Endothelial cell of umbilical vein (primary cell): ENCODE data around the gene CRB1. TPM values are rescaled to one million over a fixed set of nuclear protein-coding genes. Genes with fewer than 3 reads are reported as not detected.

Experiments
- BruUV-seq: library from RNA; stranded (reverse); fragments of 400-500 nt; replicated peaks from 2 replicates; lab custom pipeline; 2021; lab: Mats Ljungman, UMichigan
- CTCF ChIA-PET: fragments of 300-600, 350-600 bp; sonication (Branson Sonifier 250); formaldehyde crosslinking; loops from one replicate; lab custom pipeline; 2021; ENCODE audit warnings: antibody characterized with exemption, inconsistent platforms; lab: Charles Lee
- POLR2A ChIA-PET: fragments of 300-600, 350-600 bp; sonication (Branson Sonifier 250); formaldehyde crosslinking; loops from one replicate; lab custom pipeline; 2021; ENCODE audit warnings: antibody characterized with exemption, inconsistent platforms; lab: Charles Lee
- DNase-seq: peaks from one replicate; pipeline ENCODE4 v3.0.0-alpha.2; 2011; ENCODE audit warnings: low read depth, low spot score
- FAIRE-seq: peaks from 2 replicates; lab custom pipeline; 2011; peaks lifted over from hg19 to GRCh38; lab: Jason Lieb, UNC
- H2AFZ ChIP-seq: 2 replicates; pipeline ENCODE4 v1.6.0; 2012; ENCODE audit warnings: low read depth, low read length, control low read depth, inconsistent platforms
- H3K27ac ChIP-seq: 2 replicates; pipeline ENCODE4 v1.5.1; 2011; ENCODE audit warnings: low read depth, mild to moderate bottlenecking, control low read depth, low read length, moderate library complexity; ENCODE audit not compliant: insufficient read depth
- H3K27me3 ChIP-seq, 2 experiments: 2 replicates each; pipeline versions ENCODE4 v1.6.0 to v1.6.1; 2011; ENCODE audit warnings: low read length in 2 of 2, mixed read lengths in 1 of 2; ENCODE audit not compliant: control insufficient read depth in 2 of 2, insufficient read depth in 2 of 2
- H3K36me3 ChIP-seq, 2 experiments: 2 replicates in 1 of 2; 3 replicates in 1 of 2; pipeline ENCODE4 v1.5.1; 2011; ENCODE audit warnings: low read length in 2 of 2, mild to moderate bottlenecking in 1 of 2, moderate library complexity in 1 of 2; ENCODE audit not compliant: control insufficient read depth in 2 of 2, insufficient read depth in 2 of 2; ENCODE audit errors: extremely low read depth in 1 of 2
- H3K4me1 ChIP-seq: 3 replicates; pipeline ENCODE4 v1.5.1; 2011; ENCODE audit warnings: mild to moderate bottlenecking, low read length; ENCODE audit not compliant: control insufficient read depth, insufficient read depth; ENCODE audit errors: extremely low read depth
- H3K4me2 ChIP-seq: 2 replicates; pipeline ENCODE4 v1.6.1; 2011; ENCODE audit warnings: low read length, control low read depth, mixed read lengths; ENCODE audit not compliant: insufficient read depth
- H3K4me3 ChIP-seq, 3 experiments: fragments of 200-600 bp in 1 of 3; sonication (generic), shearing (Covaris generic) in 1 of 3; replicated peaks in 1 of 3; 2 replicates each; pipeline ENCODE4 v1.5.1; 2011 to 2016; ENCODE audit warnings: control low read depth in 3 of 3, low read length in 3 of 3, mild to moderate bottlenecking in 2 of 3, inconsistent platforms in 1 of 3, low read depth in 1 of 3, moderate library complexity in 1 of 3; ENCODE audit not compliant: insufficient read depth in 1 of 3
- H3K79me2 ChIP-seq: 2 replicates; pipeline ENCODE4 v1.6.0; 2012; ENCODE audit warnings: low read length, inconsistent platforms; ENCODE audit not compliant: control insufficient read depth, insufficient read depth
- H3K9ac ChIP-seq: replicated peaks from 2 replicates; pipeline ENCODE3; 2011; ENCODE audit warnings: low read length, control low read depth; ENCODE audit not compliant: insufficient read depth; ENCODE audit errors: extremely low read depth
- H3K9me1 ChIP-seq: replicated peaks from 3 replicates; pipeline ENCODE4 v1.6.0; 2011; ENCODE audit warnings: mild to moderate bottlenecking, low read length; ENCODE audit not compliant: control insufficient read depth, insufficient read depth; ENCODE audit errors: extremely low read depth
- H3K9me3 ChIP-seq: replicated peaks from 2 replicates; pipeline ENCODE4 v1.5.1; 2012; ENCODE audit warnings: low read length, inconsistent platforms; ENCODE audit not compliant: control insufficient read depth, insufficient read depth
- H4K20me1 ChIP-seq: replicated peaks from 2 replicates; pipeline ENCODE3; 2011; ENCODE audit warnings: mild to moderate bottlenecking, low read length; ENCODE audit not compliant: control insufficient read depth, insufficient read depth; ENCODE audit errors: extremely low read depth
- EZH2 ChIP-seq: IDR thresholded peaks from 2 replicates; pipeline ENCODE4 v1.6.1; 2012; ENCODE audit warnings: borderline replicate concordance, low read depth, mild to moderate bottlenecking, moderate library complexity, low read length, inconsistent platforms; ENCODE audit not compliant: severe bottlenecking
- FOS ChIP-seq: IDR thresholded peaks from 2 replicates; pipeline ENCODE4 v1.6.1; 2011; ENCODE audit warnings: mild to moderate bottlenecking, low read length, moderate library complexity, borderline replicate concordance; ENCODE audit not compliant: insufficient read depth
- JUN ChIP-seq: IDR thresholded peaks from 2 replicates; pipeline ENCODE4 v1.6.1; 2011; ENCODE audit warnings: borderline replicate concordance, low read depth; ENCODE audit not compliant: insufficient read length, insufficient read depth
- POLR2AphosphoS5 ChIP-seq: IDR thresholded peaks from 2 replicates; pipeline ENCODE4 v1.6.1; 2012; ENCODE audit warnings: low read depth, mild to moderate bottlenecking, control low read depth, low read length, moderate library complexity; ENCODE audit not compliant: insufficient read depth
- dilution Hi-C: fragments of 300-500 bp; cut with MboI; formaldehyde crosslinking; loops from one replicate; pipeline ENCODE4 v1.15.0; 2019; ENCODE audit warnings: low sequenced_read_pairs; ENCODE audit not compliant: extremely low pct_ligation_motif_present
- intact Hi-C: fragments of 100-400 bp; cut with micrococcal nuclease; formaldehyde crosslinking; loops from one replicate; pipeline ENCODE4 v1.10.0; 2022
- polyA plus RNA-seq, 4 experiments: library from polyadenylated mRNA; depleted of rRNA in 3 of 4; stranded (reverse) in 3 of 4; unstranded in 1 of 4; fragments of >200 nt; gene quantifications; 2 replicates each; pipeline versions ENCODE4 v1.2.1 to v1.2.3, GENCODE V29; 2011 to 2012; ENCODE audit warnings: missing spikeins in 1 of 4
- total RNA-seq: library from RNA; stranded (reverse); gene quantifications from 2 replicates; pipeline ENCODE4 v1.2.3, GENCODE V29; 2021
- TF ChIP-seq, protein P1 (sequence below), 2 donors: IDR thresholded peaks; 1 replicate in 1 of 2; 2 replicates in 1 of 2; pipeline ENCODE4 v1.5.1; 2011; ENCODE audit warnings: low read length in 2 of 2, mild to moderate bottlenecking in 2 of 2, moderate library complexity in 2 of 2, control low read depth in 1 of 2, inconsistent platforms in 1 of 2, low read depth in 1 of 2; ENCODE audit not compliant: insufficient read depth in 1 of 2; ENCODE audit errors: extremely low read depth in 1 of 2

CRB1 gene
- total and polyA plus RNA-seq, 2 donors (not counting 3 experiments of a cell fraction or from before 2014, with no cell fraction given), result not detected

DNA sequence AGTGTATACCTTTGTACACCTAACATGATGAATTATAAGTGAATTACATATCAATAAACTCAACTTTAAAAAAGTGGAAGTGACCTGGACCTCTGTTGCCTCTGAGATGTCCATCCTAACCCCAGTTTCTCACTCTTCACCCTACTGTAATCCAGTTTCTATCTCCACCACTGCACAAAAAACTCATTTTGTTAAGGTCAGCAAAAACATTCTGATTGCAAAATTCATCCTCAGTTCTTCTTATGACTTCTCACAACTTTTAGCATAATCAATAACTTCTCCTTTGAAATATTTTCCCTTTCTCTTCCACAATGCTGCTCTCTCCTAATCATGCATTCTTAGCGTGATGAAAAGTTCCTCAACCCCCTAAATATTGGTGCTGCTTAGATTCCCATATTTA is 129.8 kb downstream of the CRB1 start:
- H3K9me1 ChIP-seq, result no peaks in the 10 kb centered on the region
- H3K27me3 ChIP-seq, result no peaks in the 10 kb centered on the region
- no peaks in the 10 kb centered on the region for H3K4me1 ChIP-seq
- no peak for DNase-seq
- POLR2A ChIA-PET, result no interaction called here
- intact Hi-C loops, result no loop called here
- H3K36me3 ChIP-seq, result no peaks in the 10 kb centered on the region
- BruUV-seq, result no TSS peak
- H3K27ac ChIP-seq, result no peak overlapping the region
- no peaks in the 10 kb centered on the region for H3K79me2 ChIP-seq
- H4K20me1 ChIP-seq, result no peaks in the 10 kb centered on the region
- no peak for TF ChIP-seq JUN
- TF ChIP-seq, protein P1, sequence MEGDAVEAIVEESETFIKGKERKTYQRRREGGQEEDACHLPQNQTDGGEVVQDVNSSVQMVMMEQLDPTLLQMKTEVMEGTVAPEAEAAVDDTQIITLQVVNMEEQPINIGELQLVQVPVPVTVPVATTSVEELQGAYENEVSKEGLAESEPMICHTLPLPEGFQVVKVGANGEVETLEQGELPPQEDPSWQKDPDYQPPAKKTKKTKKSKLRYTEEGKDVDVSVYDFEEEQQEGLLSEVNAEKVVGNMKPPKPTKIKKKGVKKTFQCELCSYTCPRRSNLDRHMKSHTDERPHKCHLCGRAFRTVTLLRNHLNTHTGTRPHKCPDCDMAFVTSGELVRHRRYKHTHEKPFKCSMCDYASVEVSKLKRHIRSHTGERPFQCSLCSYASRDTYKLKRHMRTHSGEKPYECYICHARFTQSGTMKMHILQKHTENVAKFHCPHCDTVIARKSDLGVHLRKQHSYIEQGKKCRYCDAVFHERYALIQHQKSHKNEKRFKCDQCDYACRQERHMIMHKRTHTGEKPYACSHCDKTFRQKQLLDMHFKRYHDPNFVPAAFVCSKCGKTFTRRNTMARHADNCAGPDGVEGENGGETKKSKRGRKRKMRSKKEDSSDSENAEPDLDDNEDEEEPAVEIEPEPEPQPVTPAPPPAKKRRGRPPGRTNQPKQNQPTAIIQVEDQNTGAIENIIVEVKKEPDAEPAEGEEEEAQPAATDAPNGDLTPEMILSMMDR (IDR thresholded peaks at IDR 0.05; ENCODE audit: extremely low read depth in 1 of 2, insufficient read depth in 1 of 2, low read depth in 1 of 2, low read length in 2 of 2), result no peak
- TF ChIP-seq POLR2AphosphoS5, result no peak
- no peak for TF ChIP-seq EZH2
- no peak for TF ChIP-seq FOS
- no peak overlapping the region for H2AFZ ChIP-seq
- no peak overlapping the region for H3K4me3 ChIP-seq
- dilution Hi-C loops, result no loop called here
- H3K9ac ChIP-seq, result no peak overlapping the region
- no peak for FAIRE-seq
- CTCF ChIA-PET, result no interaction called here
- no peak overlapping the region for H3K4me2 ChIP-seq
- no peaks in the 10 kb centered on the region for H3K9me3 ChIP-seq
